RWPE2 (cell line): ENCODE measurements around the gene CFAP43.
"Not testable (repeated sequence)": the region's sequence is repeated elsewhere in the genome, so short reads cannot be mapped to it uniquely, and the experiment has no call there.

Source experiments
- ATAC-seq: fragments of 200-7000 bp; cut with Tn5 transposase; 3 replicates; pipeline ENCODE4 v1.9.1; 2021; ENCODE audit warnings: low read depth
- DNase-seq: peaks from one replicate; pipeline ENCODE4 v3.0.0-alpha.2; 2020; ENCODE audit warnings: low spot score
- H3K27ac ChIP-seq: fragments of 450-650 bp; 2 replicates; pipeline ENCODE4 v1.5.1; 2017; ENCODE audit warnings: mild to moderate bottlenecking; ENCODE audit not compliant: poor library complexity, severe bottlenecking
- H3K27me3 ChIP-seq: fragments of 250-450 bp; sonication (Bioruptor Pico); 2 replicates; pipeline ENCODE4 v1.5.1; 2021; ENCODE audit warnings: mild to moderate bottlenecking, moderate library complexity; ENCODE audit not compliant: insufficient read depth, poor library complexity, severe bottlenecking
- H3K36me3 ChIP-seq: fragments of 250-450 bp; sonication (Bioruptor Pico); 2 replicates; pipeline ENCODE4 v1.5.1; 2020; ENCODE audit warnings: low read depth, mild to moderate bottlenecking, moderate library complexity
- H3K4me1 ChIP-seq: fragments of 250-450 bp; sonication (Bioruptor Pico); 2 replicates; pipeline ENCODE4 v1.5.1; 2021; ENCODE audit warnings: mild to moderate bottlenecking, moderate library complexity; ENCODE audit not compliant: insufficient read depth, poor library complexity, severe bottlenecking
- H3K4me3 ChIP-seq: fragments of 250-450 bp; sonication (Bioruptor Pico); 2 replicates; pipeline ENCODE4 v1.5.1; 2021; ENCODE audit warnings: mild to moderate bottlenecking, moderate library complexity; ENCODE audit not compliant: severe bottlenecking
- H3K9me3 ChIP-seq: fragments of 250-450 bp; sonication (Bioruptor Pico); 2 replicates; pipeline ENCODE4 v1.5.1; 2021; ENCODE audit warnings: mild to moderate bottlenecking, moderate library complexity; ENCODE audit not compliant: severe bottlenecking
- CTCF ChIP-seq: fragments of 450-650 bp; IDR thresholded peaks from one replicate; pipeline ENCODE4 v1.5.1; 2017; ENCODE audit warnings: mild to moderate bottlenecking, moderate library complexity; ENCODE audit not compliant: poor library complexity, severe bottlenecking

The CFAP43 gene

GRCh38 chr10:104243512-104243911 is 11.3 kb upstream of the CFAP43 start:
- no peak overlapping the region for H3K27ac ChIP-seq
- DNase-seq (no peak), ATAC-seq (no peak)
- H3K9me3 ChIP-seq: no peaks in the 10 kb centered on the region
- no peaks in the 10 kb centered on the region for H3K27me3 ChIP-seq
- H3K36me3 ChIP-seq: no peaks in the 10 kb centered on the region
- H3K4me3 ChIP-seq: no peak overlapping the region
- TF ChIP-seq CTCF: no peak
- no peaks in the 10 kb centered on the region for H3K4me1 ChIP-seq

DNA sequence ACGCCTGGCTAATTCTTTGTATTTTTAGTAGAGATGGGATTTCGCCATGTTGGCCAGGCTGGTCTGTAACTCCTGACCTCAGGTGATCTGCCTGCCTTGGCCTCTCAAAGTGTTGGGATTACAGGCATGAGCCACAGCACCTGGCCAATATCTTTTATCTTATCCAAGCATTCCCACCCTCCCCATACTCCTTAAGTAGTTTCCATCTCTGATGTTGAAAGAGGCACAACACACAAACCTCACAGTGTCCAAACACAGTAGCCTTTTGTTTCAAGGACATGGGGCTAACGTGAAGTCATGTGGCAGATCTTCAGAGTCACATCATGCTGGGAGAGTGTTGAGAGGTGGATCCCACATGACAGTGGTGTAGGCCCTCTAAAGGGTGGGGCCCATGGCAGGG is 10.8 kb upstream of the CFAP43 start:
- not testable (repeated sequence) for H3K4me1 ChIP-seq, H3K9me3 ChIP-seq, H3K36me3 ChIP-seq, DNase-seq, ATAC-seq, H3K27me3 ChIP-seq, H3K4me3 ChIP-seq, H3K27ac ChIP-seq

GRCh38 chr10:104242545-104242944 is 10.4 kb upstream of the CFAP43 start:
- no peaks in the 10 kb centered on the region for H3K36me3 ChIP-seq
- ATAC-seq: no peak
- no peaks in the 10 kb centered on the region for H3K9me3 ChIP-seq
- no peak for DNase-seq
- no peaks in the 10 kb centered on the region for H3K27me3 ChIP-seq
- no peak for TF ChIP-seq CTCF
- no peaks in the 10 kb centered on the region for H3K4me1 ChIP-seq
- no peak overlapping the region for H3K4me3 ChIP-seq
- no peak overlapping the region for H3K27ac ChIP-seq

DNA sequence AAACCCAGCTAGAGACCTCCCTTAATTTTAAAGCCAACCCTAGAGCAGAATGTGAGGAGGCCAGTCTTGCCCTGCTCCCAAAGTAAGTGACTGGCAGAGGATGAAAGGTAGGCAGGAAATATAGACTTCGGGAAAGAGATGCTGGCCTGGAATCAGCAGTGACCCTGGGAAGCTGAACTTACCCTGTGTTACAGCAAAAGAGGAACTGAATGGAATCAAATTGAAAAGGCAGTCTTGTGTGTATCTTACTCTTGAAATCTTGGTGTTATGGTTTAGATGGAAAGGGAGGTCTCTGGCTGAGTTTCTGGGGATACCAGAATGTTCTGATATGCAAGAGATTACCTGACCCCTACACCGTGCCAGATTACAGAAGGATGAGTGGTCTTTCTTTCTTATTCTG is 7.9 kb upstream of the CFAP43 start:
- H3K27ac ChIP-seq: no peak overlapping the region
- no peaks in the 10 kb centered on the region for H3K4me1 ChIP-seq
- no peaks in the 10 kb centered on the region for H3K9me3 ChIP-seq
- DNase-seq (no peak), ATAC-seq (no peak)
- no peaks in the 10 kb centered on the region for H3K36me3 ChIP-seq
- no peak overlapping the region for H3K4me3 ChIP-seq
- no peak for TF ChIP-seq CTCF
- H3K27me3 ChIP-seq: no peaks in the 10 kb centered on the region

- DNase-seq (no peak), ATAC-seq (no peak)
- Histone ChIP-seq H3K27ac (no peak overlapping the region), H3K9me3 (no peaks in the 10 kb centered on the region), H3K4me1 (peaks cover 5% of the 10 kb centered on the region), H3K36me3 (no peaks in the 10 kb centered on the region), H3K4me3 (no peak overlapping the region), H3K27me3 (no peaks in the 10 kb centered on the region)
- no peak for TF ChIP-seq CTCF
These were observed 3.6 kb upstream of the CFAP43 start for GRCh38 chr10:104235801-104236200.
